Esophagus squamous epithelium (tissue), 5 donors: ENCODE data around the gene IL6R. TPM values are rescaled to one million over a fixed set of nuclear protein-coding genes. Genes with fewer than 3 reads are reported as not detected.
A peak's percentile ranks its signal among the peaks of the same experiment; 100 is the strongest.

Source experiments
- DNase-seq: peaks from one replicate; lab custom pipeline; 2025; lab: John Stamatoyannopoulos, UW
- H3K27ac ChIP-seq, 4 donors: fragments of 200-600 bp; sonication (generic); one replicate each; pipeline ENCODE4 v1.5.1; 2016 to 2019; ENCODE audit warnings: mild to moderate bottlenecking in 1 of 4
- H3K27me3 ChIP-seq, 4 donors: fragments of 200-600 bp; sonication (generic); 1 replicate in 3 of 4; 2 replicates in 1 of 4; pipeline versions ENCODE4 v1.5.1 to v1.6.0; 2017 to 2021; ENCODE audit warnings: antibody characterized with exemption in 1 of 4
- H3K36me3 ChIP-seq, 3 donors: fragments of 200-600 bp; sonication (generic); one replicate each; pipeline ENCODE4 v1.5.1; 2016 to 2019
- H3K4me1 ChIP-seq, 3 donors: fragments of 200-600 bp; sonication (generic); one replicate each; pipeline ENCODE4 v1.5.1; 2017 to 2019
- H3K4me3 ChIP-seq, 4 donors: fragments of 200-600 bp; sonication (generic); 1 replicate in 3 of 4; 2 replicates in 1 of 4; pipeline ENCODE4 v1.5.1; 2016 to 2019; ENCODE audit warnings: mild to moderate bottlenecking in 2 of 4, moderate library complexity in 1 of 4
- H3K9me3 ChIP-seq, 3 donors: fragments of 200-600 bp; sonication (generic); one replicate each; pipeline ENCODE4 v1.5.1; 2016 to 2019
- CTCF ChIP-seq, 6 experiments: fragments of 450-650 bp in 4 of 6; fragments of 200-600 bp in 2 of 6; sonication (generic) in 2 of 6; IDR thresholded peaks; one replicate each; pipeline ENCODE4 v1.5.1; 2016 to 2019; ENCODE audit warnings: antibody characterized with exemption in 6 of 6, mild to moderate bottlenecking in 4 of 6, moderate library complexity in 4 of 6
- POLR2A ChIP-seq, 4 donors: fragments of 450-650 bp; IDR thresholded peaks; one replicate each; pipeline ENCODE4 v1.6.1; 2017; ENCODE audit warnings: antibody characterized with exemption in 4 of 4, mild to moderate bottlenecking in 4 of 4, moderate library complexity in 3 of 4
- WGBS, 2 donors: methylation state at CpG; one replicate each; pipeline ENCODE4 v1.1.5; 2018; 5-methylcytosine and 5-hydroxymethylcytosine counted together
- intact Hi-C: fragments of 100-400 bp; cut with DNase I; formaldehyde crosslinking; loops from one replicate; pipeline ENCODE4 v1.15.0; 2022
- total RNA-seq, 4 donors: library from RNA; depleted of rRNA; stranded (reverse); fragments of >200 nt; gene quantifications; one replicate each; pipeline ENCODE4 v1.1.0, GENCODE V29; 2016
- donor health status: DM: yes; HTN: yes; CAD: no.

Gene IL6R
- total RNA-seq, 4 donors from 2014 or later, result 6.4 to 47.7 (median 8.1) TPM

DNA sequence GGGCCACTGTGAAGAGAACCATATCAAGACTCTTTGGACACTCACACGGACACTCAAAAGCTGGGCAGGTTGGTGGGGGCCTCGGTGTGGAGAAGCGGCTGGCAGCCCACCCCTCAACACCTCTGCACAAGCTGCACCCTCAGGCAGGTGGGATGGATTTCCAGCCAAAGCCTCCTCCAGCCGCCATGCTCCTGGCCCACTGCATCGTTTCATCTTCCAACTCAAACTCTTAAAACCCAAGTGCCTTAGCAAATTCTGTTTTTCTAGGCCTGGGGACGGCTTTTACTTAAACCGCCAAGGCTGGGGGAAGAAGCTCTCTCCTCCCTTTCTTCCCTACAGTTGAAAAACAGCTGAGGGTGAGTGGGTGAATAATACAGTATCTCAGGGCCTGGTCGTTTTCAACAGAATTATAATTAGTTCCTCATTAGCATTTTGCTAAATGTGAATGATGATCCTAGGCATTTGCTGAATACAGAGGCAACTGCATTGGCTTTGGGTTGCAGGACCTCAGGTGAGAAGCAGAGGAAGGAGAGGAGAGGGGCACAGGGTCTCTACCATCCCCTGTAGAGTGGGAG is 60.6 kb downstream of the IL6R start:
- H3K4me3 ChIP-seq, result no peak overlapping the region
- intact Hi-C loops, result no loop called here
- peaks cover 0 to 34% (median 5%) of the 10 kb centered on the region in 3 donors for H3K36me3 ChIP-seq
- WGBS, 2 donors, result 74 to 81% methylated on average over 7 to 8 of the region's 8 CpGs
- no peak for DNase-seq
- no peaks in the 10 kb centered on the region for H3K27me3 ChIP-seq
- TF ChIP-seq POLR2A (IDR thresholded peaks at IDR 0.05) (no peak), CTCF (IDR thresholded peaks at IDR 0.05) (no peak)
- H3K9me3 ChIP-seq, result no peaks in the 10 kb centered on the region
- peaks cover 13 to 48% (median 18%) of the 10 kb centered on the region in 3 donors for H3K4me1 ChIP-seq
- H3K27ac ChIP-seq, result peak overlapping the region in 3 of 4 donors; percentile 7 to 67 (median 63)

DNA sequence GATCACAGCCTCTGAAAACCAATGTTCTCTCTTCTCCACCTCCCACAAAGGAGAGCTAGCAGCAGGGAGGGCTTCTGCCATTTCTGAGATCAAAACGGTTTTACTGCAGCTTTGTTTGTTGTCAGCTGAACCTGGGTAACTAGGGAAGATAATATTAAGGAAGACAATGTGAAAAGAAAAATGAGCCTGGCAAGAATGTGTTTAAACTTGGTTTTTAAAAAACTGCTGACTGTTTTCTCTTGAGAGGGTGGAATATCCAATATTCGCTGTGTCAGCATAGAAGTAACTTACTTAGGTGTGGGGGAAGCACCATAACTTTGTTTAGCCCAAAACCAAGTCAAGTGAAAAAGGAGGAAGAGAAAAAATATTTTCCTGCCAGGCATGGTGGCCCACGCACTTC is 61.1 kb downstream of the IL6R start:
- no peak overlapping the region for H3K4me3 ChIP-seq
- H3K9me3 ChIP-seq, result no peaks in the 10 kb centered on the region
- 56 to 61% methylated on average over 3 of the region's 3 CpGs for WGBS, 2 donors
- TF ChIP-seq CTCF (IDR thresholded peaks at IDR 0.05), result no peak
- no peak for TF ChIP-seq POLR2A (IDR thresholded peaks at IDR 0.05)
- H3K4me1 ChIP-seq, result peaks cover 13 to 48% (median 18%) of the 10 kb centered on the region in 3 donors
- H3K27ac ChIP-seq, result peak overlapping the region in 3 of 4 donors; percentile 7 to 67 (median 57)
- H3K36me3 ChIP-seq, result peaks cover 0 to 29% (median 5%) of the 10 kb centered on the region in 3 donors
- DNase-seq, result no peak
- no peaks in the 10 kb centered on the region for H3K27me3 ChIP-seq
- intact Hi-C loops, result no loop called here

DNA sequence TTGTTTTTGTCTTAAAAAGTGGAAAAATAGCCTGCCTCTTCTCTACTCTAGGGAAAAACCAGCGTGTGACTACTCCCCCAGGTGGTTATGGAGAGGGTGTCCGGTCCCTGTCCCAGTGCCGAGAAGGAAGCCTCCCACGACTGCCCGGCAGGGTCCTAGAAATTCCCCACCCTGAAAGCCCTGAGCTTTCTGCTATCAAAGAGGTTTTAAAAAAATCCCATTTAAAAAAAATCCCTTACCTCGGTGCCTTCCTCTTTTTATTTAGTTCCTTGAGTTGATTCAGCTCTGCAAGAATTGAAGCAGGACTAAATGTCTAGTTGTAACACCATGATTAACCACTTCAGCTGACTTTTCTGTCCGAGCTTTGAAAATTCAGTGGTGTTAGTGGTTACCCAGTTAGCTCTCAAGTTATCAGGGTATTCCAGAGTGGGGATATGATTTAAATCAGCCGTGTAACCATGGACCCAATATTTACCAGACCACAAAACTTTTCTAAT is 61.8 kb downstream of the IL6R start:
- Histone ChIP-seq H3K9me3 (no peaks in the 10 kb centered on the region), H3K27me3 (no peaks in the 10 kb centered on the region), H3K4me1 (peaks cover 13 to 48% (median 18%) of the 10 kb centered on the region in 3 donors), H3K27ac (peak overlapping the region in 2 of 4 donors; percentile 7 to 67), H3K4me3 (no peak overlapping the region), H3K36me3 (peaks cover 0 to 27% (median 5%) of the 10 kb centered on the region in 3 donors)
- WGBS, 2 donors, result 44 to 56% methylated on average over 8 of the region's 8 CpGs
- intact Hi-C loops, result no loop called here
- DNase-seq, result no peak
- TF ChIP-seq POLR2A (IDR thresholded peaks at IDR 0.05) (no peak), CTCF (IDR thresholded peaks at IDR 0.05) (peak in 4 of 6 experiments; percentile 9 to 28 (median 18))

- Histone ChIP-seq H3K9me3 (no peaks in the 10 kb centered on the region), H3K36me3 (peaks cover 0 to 27% (median 5%) of the 10 kb centered on the region in 3 donors), H3K4me3 (no peak overlapping the region), H3K4me1 (peaks cover 13 to 43% (median 16%) of the 10 kb centered on the region in 3 donors), H3K27ac (peak overlapping the region in 2 of 4 donors; percentile 7 to 67), H3K27me3 (no peaks in the 10 kb centered on the region)
- intact Hi-C loops, result no loop called here
- no peak for DNase-seq
- WGBS, 2 donors, result 78 to 92% methylated on average over 9 to 11 of the region's 11 CpGs
- TF ChIP-seq CTCF (IDR thresholded peaks at IDR 0.05), result no peak
- TF ChIP-seq POLR2A (IDR thresholded peaks at IDR 0.05), result no peak
Observed at GRCh38 chr1:154467434-154468102, 62.4 kb downstream of the IL6R start.
